Hematopoietic multipotent progenitor cell treated with erythropoietin and hydrocortisone succinate and interleukin-3 and kit ligand, for 15 days (in vitro differentiated cells): ENCODE results near the gene NEIL1.

Experiments
- DNase-seq: peaks from one replicate; pipeline ENCODE4 v3.0.0-alpha.2; 2015; ENCODE audit warnings: low spot score

NEIL1 gene

DNA sequence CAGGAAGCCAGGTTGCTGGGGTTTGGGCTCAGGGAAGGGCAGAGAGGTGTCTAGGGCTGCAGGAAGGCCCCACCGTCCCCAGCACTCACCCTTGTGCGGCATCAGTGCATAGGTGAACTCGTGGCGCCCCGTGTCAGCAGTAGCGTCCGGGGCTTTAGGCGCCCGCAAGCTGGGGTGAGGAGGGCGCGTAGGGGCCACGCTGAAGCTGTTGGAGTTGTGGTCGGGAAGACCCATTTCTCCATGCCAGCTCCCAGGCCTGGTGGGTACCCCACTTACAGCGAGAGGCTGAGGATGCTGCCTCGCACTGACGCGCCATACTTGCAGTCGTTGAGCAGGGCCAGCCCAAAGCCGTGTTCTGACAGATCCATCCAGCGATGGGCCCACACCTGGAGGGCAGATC, 9.7 kb downstream of the NEIL1 start:
- DNase-seq, result no peak

DNA sequence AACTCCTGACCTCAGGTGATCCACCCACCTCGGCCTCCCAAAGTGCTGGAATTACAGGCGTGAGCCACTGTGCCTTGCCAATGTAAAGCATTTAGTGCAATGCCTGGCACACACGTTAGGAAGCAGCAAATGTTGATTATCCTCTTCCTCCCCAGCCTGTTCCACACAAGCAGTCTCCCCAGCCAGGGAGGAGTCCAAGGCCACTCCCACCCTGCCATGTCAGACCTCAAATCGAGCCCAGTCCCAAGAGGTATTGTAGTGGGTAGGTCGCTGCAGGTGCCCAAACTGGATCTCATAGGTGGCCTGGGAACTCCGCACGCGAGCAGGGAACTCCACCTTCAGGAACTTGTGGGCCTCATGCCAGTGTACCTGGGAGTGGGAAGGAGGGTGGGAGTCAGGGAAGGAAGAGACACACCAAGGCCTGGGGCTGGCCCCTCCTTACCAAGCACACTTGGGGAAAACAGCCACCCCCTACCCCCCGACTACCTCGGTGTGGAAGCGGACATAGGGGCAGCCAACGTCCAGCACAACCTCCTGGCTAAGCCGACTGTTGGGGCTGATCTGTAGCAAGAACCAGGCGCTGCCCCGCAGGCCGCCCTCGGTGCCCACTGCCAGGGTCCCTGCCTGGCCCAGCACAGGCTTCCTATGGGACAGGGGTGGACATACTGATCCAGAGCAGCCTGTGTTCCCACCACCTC, 11.3 kb downstream of the NEIL1 start:
- no peak for DNase-seq

DNA sequence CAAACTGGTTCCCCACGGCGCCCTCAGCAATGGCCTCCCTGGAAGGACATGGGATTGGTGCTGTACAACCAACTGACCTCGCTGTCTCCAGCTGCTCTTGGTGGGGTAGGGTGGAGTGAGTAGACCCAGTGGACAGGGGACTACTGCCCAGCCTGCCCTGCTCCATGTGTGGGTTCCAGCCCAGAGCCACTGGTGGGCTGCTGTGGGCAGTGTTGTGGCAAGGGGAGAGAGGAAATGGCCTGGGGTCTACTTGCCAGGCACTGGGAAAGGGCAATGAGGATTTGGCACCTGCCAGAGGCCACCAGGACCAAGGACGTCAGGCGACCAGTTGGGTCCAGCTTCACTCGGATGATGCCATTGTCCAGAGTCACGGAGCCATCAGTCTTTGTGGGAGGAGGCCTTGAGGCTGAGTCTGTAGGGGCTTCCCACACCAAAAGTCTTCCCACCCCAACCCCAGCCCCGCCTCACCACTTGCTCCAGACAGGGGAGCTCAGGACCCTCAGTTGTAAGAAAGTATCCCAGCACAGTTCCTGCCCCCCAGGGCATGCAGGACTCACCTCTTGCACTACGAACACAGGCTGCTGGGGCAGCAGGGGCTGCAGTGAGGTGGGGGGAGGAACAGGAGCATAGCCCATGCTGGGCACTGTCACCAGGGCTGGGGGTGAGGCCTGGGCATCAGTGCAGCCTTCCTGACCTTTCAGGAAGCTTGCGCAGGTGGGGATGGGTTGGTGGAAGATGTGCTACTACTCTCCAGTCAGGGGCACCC, 12.1 kb downstream of the NEIL1 start:
- no peak for DNase-seq

DNA sequence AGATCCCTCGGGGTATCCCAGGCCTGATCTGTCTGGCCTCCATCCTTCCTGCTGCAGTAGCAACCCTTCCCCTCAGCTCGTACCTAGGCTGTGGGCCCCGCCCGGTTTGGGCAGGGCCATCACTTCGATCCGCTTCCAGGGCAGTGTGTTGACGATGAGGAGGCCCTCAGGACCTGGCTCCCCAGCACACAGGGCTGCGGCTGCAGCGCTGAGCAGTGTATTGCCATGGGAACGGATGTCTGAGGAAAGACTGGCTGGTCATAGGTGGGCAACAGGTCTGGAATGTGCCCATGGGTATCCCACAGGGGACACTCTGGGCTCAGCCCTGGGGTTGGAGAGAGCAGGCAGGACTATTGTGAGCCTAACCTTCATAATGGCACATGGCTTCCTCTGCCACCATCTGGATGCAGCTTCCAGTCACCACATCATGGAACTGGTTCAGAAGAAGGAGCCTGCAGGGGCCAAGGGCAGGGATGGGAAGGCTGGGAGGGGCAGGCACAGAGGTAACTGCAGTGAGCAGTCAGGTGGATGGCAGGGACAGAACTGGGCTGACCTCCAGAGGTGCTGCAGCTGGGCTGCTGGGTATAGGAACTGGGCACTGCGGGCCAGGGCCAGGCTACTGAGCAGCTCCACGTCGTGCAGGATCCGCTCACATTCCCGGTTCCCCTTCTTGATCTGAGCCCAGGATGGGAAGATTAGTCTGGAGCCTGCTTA, 12.9 kb downstream of the NEIL1 start:
- no peak for DNase-seq

DNA sequence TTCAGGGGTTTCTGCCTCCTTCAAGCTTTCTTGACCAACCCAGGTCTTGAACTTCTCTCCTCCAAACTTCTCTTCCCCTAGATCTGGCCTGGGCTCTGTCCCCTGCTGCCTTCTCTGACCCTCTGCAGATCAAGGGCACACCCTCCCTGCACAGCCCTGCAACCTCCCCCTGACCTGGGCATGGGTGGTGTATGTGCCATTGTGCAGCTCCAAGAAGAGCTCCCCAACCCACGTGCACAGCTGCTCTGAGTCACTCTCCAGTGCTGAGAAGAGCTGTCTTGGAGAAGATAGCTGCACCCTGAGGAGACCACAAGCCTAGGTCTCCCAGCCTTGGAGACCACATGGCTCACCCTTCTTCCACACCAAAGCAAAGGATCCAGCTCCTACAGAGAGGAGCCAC, 13.6 kb downstream of the NEIL1 start:
- DNase-seq, result no peak

DNA sequence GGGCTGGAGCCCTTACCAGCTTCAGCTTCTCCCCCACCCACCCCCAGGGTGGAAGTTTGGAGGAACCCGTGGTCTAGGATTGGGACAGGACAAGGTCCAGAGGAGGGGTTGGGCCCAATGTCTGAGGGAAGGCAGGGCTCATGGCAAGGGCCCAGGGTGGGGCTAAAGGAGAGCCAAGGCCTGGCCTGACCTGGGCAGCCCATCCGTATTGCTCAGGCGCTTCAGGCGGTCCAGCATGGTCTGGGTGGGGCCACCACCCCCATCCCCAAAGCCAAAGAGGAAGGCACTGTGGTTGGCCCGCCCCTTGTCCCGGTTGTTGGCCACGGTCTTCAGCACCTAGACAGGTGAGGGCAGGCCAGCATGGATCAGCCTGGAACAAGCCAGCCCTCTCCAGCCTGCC, 14.0 kb downstream of the NEIL1 start:
- DNase-seq, result no peak

DNA sequence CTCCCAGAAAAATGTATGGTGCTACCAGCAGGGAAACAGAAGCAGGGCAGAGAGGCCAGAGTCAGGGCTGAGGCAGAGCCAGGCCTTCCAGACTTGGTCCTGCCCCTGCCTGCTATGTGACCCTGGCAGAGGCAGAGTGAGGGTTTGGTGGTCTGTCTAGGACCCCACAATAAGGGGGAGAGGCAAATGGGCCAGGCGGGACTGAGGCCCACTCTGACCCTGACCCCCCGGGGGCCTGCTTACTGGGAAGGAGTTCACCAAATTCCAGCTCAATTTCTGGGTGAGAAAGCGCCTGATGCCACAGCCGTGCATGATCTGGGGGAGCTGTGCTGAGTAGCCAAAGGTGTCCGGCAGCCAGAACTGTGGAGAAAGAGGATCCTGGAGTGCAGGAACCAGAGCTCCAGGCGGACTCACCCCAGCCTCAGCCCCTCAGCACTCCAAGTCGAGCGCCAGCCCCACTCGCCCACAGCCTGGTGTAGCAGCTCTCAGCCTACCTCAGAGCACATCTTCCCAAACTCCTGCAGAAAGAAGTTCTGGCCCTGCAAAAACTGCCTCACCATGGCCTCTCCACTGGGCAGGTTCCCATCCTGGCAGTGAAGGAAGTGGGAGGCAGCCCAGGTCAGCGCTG, 14.6 kb downstream of the NEIL1 start:
- DNase-seq, result no peak

DNA sequence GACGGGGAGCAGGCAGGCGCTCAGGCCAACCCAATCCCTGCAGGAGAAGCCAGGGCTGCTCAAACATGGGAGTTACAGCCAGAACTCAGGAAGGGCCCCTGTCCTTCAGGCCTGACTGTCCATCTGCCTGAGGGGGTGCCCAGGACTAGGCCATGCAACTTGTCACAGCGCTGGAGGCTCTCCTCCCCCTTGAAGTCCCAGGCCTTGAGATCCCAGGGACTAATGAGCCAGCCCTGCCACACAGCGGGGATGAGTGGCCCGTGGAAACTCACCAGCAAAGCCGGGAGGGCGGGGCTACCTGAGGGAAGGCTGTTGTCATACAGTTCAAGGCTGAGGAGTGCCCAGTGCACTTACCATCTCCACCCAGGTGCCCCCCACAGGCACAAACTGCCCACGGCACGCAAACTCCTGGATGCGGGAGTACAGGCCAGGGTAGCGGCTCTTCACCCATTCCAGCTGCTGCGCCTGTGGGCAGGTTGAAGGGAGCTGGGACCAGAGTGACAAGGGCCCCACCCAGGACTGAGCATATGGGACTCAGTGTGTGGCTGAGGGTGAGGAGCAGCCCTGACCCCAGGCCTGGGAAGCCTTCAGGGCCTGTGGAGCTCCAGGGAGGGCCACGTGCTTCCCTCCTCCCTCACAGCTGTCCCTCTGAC, 15.3 kb downstream of the NEIL1 start:
- DNase-seq, result no peak

DNA sequence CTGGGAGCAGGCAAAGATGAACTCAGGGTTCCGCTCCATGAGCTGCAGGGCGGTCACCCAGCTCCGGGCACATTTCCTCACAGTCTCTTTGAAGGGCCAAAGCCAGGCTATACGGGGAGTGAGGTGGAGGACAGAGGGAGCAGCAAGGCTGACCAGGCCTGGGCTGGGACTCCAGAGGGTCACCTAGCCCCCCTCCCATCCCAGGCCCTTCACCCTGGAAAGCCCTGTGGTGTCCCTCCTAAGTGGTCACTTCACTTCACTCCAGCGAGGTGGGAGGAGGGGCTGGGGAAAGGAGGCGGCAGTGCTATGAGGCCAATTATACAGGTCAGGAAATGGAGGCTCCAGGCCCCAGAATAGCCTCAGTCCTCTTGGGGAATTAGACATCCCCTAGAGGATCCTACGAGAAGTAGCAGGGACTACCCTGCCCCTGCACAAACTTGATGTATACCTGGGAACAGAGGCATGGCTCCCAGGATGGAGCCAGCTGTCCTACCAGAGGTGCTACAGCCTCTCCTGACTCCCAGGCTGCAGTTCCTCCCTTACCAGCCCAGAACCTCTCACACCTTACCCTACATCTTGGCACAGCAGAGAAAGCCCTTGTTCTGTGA, 15.9 kb downstream of the NEIL1 start:
- no peak for DNase-seq

DNA sequence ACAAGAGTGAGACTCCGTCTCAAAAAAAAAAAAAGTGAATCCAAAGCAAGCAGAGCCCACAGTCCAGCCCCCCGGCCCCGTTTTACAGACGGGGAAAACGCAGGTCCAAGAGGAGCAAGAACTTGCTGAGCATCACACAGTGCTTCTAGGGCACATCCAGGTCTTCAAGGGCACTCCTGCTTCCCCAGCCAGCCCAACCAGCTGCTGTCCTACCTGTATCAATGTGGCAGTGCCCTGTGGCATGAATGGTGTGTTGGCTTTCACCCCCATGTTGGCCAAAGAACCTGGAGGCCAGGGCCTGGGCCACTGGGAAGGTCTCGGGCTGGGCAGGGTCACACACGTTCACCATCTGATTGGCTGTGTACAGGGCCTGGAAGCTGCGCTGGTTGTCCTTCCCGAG, 16.9 kb downstream of the NEIL1 start:
- DNase-seq, result no peak

DNA sequence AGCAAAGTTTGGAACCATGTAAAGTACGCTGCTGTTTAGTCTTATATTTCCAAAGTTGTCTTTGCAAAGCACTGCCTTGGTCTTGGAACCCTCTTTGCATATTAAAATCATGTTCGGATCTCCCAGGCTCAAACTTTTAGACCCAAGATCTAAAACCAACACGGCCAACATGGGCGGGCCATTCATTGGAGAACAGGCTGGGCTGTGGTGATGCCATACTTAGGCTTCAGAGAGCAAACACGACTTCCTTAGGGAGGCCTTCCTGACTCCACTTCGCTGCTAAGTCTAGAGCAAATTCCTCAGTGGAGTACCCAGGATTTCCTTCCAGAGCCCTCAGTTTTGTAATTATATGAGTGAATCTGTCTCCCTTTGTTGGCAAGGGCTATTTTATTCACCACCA, 18.0 kb downstream of the NEIL1 start:
- no peak for DNase-seq

DNA sequence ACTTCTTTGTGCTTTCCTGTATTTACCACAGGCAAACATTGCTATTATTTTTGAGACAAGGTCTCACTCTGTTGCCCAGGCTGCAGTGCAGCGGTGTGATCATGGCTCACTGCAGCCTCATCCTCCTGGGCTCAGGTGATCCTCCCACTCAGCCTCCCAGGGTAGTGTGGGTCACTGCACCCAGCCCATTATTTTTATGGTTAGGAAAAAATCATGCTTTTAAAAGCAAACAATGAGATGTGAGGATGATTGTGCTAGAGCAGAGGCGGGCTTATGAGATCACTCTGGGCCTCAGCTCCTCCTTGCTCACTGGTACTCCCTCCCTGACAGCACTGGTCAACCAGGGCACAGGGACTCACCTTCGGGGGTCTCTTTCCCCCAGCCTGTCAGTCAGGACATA, 19.3 kb downstream of the NEIL1 start:
- no peak for DNase-seq

DNA sequence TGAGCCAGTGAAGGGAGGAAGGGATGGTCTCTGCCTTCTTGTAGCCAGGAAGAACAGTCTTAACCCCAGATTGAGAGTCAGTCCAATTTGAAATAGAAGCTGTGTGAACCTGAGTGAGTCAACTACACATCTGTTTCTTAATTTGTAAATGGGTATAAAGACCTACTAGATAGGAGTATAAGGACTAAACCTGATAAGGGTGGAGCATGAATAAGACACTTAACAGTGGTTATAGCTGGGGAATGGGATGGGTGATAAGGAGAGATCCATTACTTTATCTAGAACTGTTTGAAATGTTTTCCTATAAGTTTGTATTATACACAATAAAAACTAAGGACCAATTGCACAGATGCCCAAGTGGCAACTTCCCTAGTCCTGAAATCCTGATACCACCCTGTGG, 20.2 kb downstream of the NEIL1 start:
- peak; percentile 30 for DNase-seq

DNA sequence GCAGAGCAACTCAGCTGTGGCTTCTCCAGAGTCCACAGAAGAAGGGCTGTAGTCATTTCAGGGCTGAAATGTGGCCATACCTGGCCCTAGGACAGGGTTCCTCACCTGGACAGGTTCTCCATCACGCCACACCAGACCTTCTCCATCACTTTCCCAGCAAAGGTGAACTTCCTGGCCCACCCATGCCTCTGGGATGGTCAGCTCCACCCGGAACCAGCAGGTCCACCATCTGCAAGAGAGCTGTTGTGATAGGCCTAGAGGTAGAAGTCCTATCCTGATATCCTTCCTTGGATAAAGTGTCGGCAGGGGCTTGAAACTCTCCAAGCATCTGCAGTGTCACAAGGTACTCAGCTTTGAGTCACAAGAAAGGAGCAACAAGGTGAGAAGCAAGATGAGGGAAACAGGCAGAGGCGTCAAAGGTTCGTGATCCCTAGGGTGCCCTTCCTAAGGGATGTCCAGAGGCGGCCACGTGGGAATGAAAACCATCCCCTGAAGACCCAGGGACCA, 20.6 kb downstream of the NEIL1 start:
- DNase-seq, result no peak

DNA sequence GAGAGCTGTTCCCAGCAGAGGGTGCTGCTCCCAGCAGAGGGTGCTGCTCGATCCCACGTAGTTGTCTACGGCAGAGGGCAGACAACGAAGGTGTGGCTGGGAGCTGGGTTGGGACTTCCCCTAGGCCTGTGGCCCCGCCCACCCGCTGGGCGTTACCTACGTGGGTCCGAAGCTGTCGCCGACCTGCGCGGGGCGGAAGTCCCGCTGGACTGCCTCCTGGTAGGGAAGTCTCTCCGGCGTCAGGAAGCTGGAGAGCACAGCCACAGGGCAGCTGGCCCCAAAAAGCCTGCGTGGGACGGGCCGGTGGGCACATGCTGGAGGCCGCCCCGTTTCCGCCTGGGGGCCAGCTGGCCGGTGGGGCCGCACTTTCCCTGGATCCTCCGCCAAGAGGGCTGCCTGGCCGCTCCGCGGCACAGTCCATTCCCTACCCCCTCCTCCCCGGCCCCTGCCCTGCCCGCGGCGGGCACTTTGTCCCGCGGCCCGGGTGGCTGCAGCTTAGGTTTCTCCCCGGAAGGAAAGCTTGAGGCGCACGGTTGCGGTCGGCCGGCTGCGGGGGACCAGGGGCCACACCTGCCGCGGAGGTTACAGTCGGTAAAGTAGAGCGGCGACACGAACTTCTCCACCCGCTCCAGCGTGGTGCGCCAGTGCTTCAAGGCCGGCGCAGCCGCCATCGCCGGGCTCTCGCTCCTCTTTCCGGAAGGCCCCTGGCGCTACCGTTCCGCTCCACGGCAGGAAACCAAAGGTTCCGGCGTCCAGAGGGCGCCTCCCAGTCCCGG, 21.3 kb downstream of the NEIL1 start, which contains the start of gene MAN2C1:
Gene MAN2C1 (minus strand): TSS at position 695 of the 776 bp plus-strand sequence. CDS start 24 bp downstream, at position 671.
- peak; percentile 97 for DNase-seq

DNA sequence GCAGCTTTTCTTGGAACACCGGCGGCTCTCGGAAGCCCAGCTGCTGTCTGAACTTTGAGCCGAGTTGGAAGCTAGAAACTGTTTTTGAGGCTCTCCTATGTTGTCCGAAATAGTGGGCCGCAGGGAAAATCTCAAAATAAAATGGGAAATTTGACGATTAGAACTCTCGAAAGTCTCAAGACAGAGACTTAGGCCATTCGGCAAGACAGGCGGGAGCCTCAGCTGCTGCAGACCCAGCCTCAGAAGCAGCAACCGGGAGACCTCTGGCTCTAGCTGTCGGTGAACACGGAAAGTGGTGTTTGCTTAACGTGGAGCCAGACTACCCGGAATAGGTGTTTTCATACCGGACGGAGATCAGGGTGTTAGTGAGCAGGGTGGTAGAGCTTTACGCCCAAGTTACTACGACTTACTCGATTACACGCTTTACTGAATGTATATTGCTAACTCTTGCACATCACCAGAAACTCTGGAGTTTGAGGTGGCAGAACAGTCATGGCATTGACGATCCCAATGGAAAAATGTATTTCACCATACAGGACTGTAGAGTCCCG, 21.9 kb downstream of the NEIL1 start:
- no peak for DNase-seq

DNA sequence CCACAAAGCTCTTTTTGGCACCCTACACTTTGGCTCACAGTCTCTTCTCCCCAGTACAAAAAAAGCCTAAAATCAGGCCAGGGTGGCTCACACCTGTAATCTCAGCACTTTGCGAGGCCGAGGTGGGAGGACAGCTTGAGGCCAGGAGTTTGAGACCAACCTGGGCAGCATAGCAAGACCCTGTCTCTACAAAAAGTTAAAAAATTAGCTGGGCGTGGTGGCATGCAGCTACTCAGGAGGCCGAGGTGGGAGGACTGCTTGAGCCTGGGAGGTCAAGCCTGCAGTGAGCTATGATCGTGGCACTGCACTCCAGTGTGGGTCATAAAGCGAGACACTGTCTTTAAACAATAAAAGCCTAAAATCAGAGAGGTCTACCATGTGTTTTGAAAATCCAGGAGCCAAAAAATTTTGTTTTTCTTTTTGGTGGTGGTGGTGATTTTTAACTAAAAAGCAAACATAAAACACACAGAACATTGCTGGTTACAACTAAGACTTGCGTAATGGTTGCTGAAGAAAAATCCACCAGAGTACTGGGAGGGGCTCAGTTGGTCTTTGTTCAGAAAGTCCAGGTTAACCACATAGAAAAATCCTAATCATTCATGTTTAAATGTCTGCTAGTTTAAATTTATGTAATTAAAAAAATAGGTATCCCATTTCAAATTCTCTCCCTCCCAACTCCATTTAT, 23.2 kb downstream of the NEIL1 start:
- DNase-seq, result no peak

DNA sequence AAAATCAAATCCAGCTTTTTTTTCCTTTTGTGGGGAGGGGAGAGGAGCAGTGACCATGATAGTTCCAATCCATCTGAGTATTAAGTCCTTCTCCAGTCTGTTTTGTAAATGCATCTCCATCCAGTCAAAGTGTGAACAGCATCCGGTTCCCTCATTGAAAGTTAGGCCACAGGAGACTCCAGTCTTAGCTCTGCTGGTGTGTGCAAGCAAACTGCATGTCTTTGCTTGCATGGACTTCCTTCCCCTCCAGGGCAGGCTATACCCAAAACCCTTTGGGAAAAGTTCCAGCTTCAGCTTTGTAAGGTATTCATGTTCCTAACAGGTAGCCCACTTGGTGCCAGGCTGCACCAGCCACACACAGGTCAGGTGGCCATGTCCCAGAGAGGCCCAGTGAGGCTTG, 24.6 kb downstream of the NEIL1 start:
- no peak for DNase-seq

DNA sequence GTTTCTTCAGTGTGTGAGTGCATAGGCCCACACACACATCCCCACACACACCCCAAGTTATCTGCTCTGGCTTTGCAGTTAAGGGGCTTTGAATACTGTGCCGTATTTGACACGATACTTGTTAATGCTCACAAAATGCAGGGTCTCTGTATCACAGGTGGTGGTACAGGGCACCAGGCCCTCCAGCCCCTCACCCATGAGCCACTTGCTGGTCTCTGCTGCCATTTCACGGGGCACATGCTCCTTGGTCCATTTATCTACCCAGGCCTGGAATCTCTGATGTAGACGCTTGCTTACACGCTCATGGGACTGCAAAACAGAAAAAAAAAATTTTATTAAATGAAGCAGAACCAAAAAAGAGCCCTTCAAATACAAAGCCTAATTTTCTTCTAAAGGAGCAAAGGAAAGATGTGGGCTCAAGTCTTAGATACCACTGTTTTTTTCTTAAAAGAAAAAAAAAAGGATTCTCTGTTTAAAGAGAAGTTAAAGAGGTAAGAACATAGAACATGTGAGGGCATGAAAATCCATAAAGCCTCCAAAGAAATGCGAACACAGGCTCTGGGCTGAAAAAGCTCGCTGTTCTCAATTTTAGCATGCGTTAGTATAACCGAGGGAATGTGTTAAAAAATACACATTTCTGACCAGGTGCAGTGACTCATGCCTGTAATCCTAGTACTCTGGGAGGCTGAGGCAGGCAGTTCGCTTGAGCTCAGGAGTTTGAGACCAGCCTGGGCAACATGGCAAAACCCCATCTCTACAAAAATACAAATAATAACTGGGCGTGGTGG, 25.3 kb downstream of the NEIL1 start:
- no peak for DNase-seq
